HepG2 (cell line): ENCODE measurements around the gene C1QTNF6. TPM values are rescaled to one million over a fixed set of nuclear protein-coding genes. Genes with fewer than 3 reads are reported as not detected.
A peak's percentile ranks its signal among the peaks of the same experiment; 100 is the strongest.

Experiments used
- CENPX ChIP-seq: sonication (generic); formaldehyde crosslinking; IDR thresholded peaks from 2 replicates; pipeline ENCODE4 v1.9.0; 2021; ENCODE audit warnings: mild to moderate bottlenecking, missing genetic modification reagents, moderate library complexity
- CHCHD3 ChIP-seq: sonication (generic); formaldehyde crosslinking; IDR thresholded peaks from 2 replicates; pipeline ENCODE4 v1.8.0; 2022; ENCODE audit warnings: mild to moderate bottlenecking, missing genetic modification reagents, moderate library complexity
- CREB1 ChIP-seq, 2 experiments: fragments of 450-650 bp in 1 of 2; IDR thresholded peaks; 2 replicates each; pipeline ENCODE4 v1.6.1; 2016 to 2017; ENCODE audit warnings: control low read depth in 1 of 2, mild to moderate bottlenecking in 1 of 2, missing compliant biosample characterization in 1 of 2, missing genetic modification characterization in 1 of 2
- ERF ChIP-seq: IDR thresholded peaks from 2 replicates; pipeline ENCODE4 v1.6.1; 2018; ENCODE audit warnings: missing biosample characterization, missing genetic modification reagents
- ETV6 ChIP-seq: sonication (generic); formaldehyde crosslinking; conservative IDR thresholded peaks from 2 replicates; pipeline ENCODE4 v1.4.0; 2020; ENCODE audit warnings: missing genetic modification reagents
- EZH2 ChIP-seq: conservative IDR thresholded peaks from 2 replicates; pipeline ENCODE4 v1.6.1; 2012; ENCODE audit warnings: mild to moderate bottlenecking, low read depth, low read length, moderate library complexity
- FOSL2 ChIP-seq: sonication (generic); formaldehyde crosslinking; IDR thresholded peaks from 2 replicates; pipeline ENCODE4 v1.4.0; 2020; ENCODE audit warnings: missing genetic modification reagents
- FOXJ3 ChIP-seq: sonication (generic); formaldehyde crosslinking; IDR thresholded peaks from 2 replicates; pipeline ENCODE4 v1.4.0; 2020; ENCODE audit warnings: missing genetic modification reagents, mild to moderate bottlenecking, borderline replicate concordance
- HIVEP1 ChIP-seq: sonication (generic); formaldehyde crosslinking; IDR thresholded peaks from 2 replicates; pipeline ENCODE4 v1.4.0; 2020; ENCODE audit warnings: mild to moderate bottlenecking, missing genetic modification reagents
- HNF4A ChIP-seq: sonication (generic); formaldehyde crosslinking; IDR thresholded peaks from 2 replicates; pipeline ENCODE4 v1.4.0; 2020; ENCODE audit warnings: missing genetic modification reagents
- HNRNPL ChIP-seq: fragments of 200-400 bp; formaldehyde crosslinking; IDR thresholded peaks from 2 replicates; pipeline ENCODE4 v1.6.1; 2017; ENCODE audit warnings: mild to moderate bottlenecking, low read depth, low read length
- HNRNPUL1 ChIP-seq: fragments of 200-400 bp; formaldehyde crosslinking; IDR thresholded peaks from 2 replicates; pipeline ENCODE4 v1.6.1; 2017; ENCODE audit warnings: low read depth, mild to moderate bottlenecking, low read length, moderate library complexity
- JUN ChIP-seq: sonication (generic); formaldehyde crosslinking; IDR thresholded peaks from 2 replicates; pipeline ENCODE4 v1.4.0; 2020; ENCODE audit warnings: mild to moderate bottlenecking, missing genetic modification reagents
- KMT2B ChIP-seq: IDR thresholded peaks from 2 replicates; pipeline ENCODE4 v1.6.1; 2016; ENCODE audit warnings: missing genetic modification reagents, missing compliant biosample characterization
- MAFF ChIP-seq: IDR thresholded peaks from 2 replicates; pipeline ENCODE4 v1.6.1; 2011; ENCODE audit warnings: low read depth, low read length, improper control_type of control experiment
- NFATC3 ChIP-seq: sonication (generic); formaldehyde crosslinking; IDR thresholded peaks from 2 replicates; pipeline ENCODE4 v1.5.1; 2020; ENCODE audit warnings: mild to moderate bottlenecking, missing genetic modification reagents
- POLR2AphosphoS5 ChIP-seq: IDR thresholded peaks from 2 replicates; pipeline ENCODE4 v1.6.1; 2012; ENCODE audit warnings: low read depth, low read length
- PRPF4 ChIP-seq: fragments of 200-400 bp; formaldehyde crosslinking; IDR thresholded peaks from 2 replicates; pipeline ENCODE4 v1.6.1; 2016; ENCODE audit warnings: low read length, low read depth; ENCODE audit not compliant: poor library complexity, severe bottlenecking
- SP4 ChIP-seq: sonication (generic); formaldehyde crosslinking; IDR thresholded peaks from 2 replicates; pipeline ENCODE4 v1.8.1; 2023; ENCODE audit warnings: mild to moderate bottlenecking, missing genetic modification reagents
- TCF12 ChIP-seq, 2 experiments: fragments of 450-650 bp in 1 of 2; sonication (generic) in 1 of 2; formaldehyde crosslinking in 1 of 2; IDR thresholded peaks; 2 replicates each; pipeline versions ENCODE4 v1.6.1 to v1.8.0; 2017 to 2022; ENCODE audit warnings: antibody characterized with exemption in 1 of 2, mild to moderate bottlenecking in 1 of 2, missing genetic modification reagents in 1 of 2, moderate library complexity in 1 of 2
- XRCC5 ChIP-seq: fragments of 200-400 bp; formaldehyde crosslinking; optimal IDR thresholded peaks from 2 replicates; pipeline ENCODE3; 2017; ENCODE audit warnings: mild to moderate bottlenecking, low read length
- ZBTB7A ChIP-seq: sonication (generic); formaldehyde crosslinking; IDR thresholded peaks from 2 replicates; pipeline ENCODE4 v1.8.0; 2022; ENCODE audit warnings: mild to moderate bottlenecking, missing genetic modification reagents
- ZKSCAN5 ChIP-seq: sonication (generic); formaldehyde crosslinking; IDR thresholded peaks from 2 replicates; pipeline ENCODE4 v1.5.1; 2020; ENCODE audit warnings: mild to moderate bottlenecking, missing genetic modification reagents
- ZNF333 ChIP-seq: sonication (generic); formaldehyde crosslinking; IDR thresholded peaks from 2 replicates; pipeline ENCODE4 v1.4.0; 2020; ENCODE audit warnings: mild to moderate bottlenecking, missing genetic modification reagents, borderline replicate concordance
- ZNF589 ChIP-seq: sonication (generic); formaldehyde crosslinking; conservative IDR thresholded peaks from 2 replicates; pipeline ENCODE4 v1.8.0; 2022; ENCODE audit warnings: mild to moderate bottlenecking, moderate library complexity, missing genetic modification reagents
- ZNF614 ChIP-seq: IDR thresholded peaks from 2 replicates; pipeline ENCODE4 v1.6.1; 2018; ENCODE audit warnings: missing biosample characterization, missing genetic modification reagents, inconsistent platforms, borderline replicate concordance
- ZNF703 ChIP-seq: sonication (generic); formaldehyde crosslinking; IDR thresholded peaks from 2 replicates; pipeline ENCODE4 v1.5.1; 2020; ENCODE audit warnings: missing genetic modification reagents, mild to moderate bottlenecking, moderate library complexity, borderline replicate concordance
- polyA plus RNA-seq, 8 experiments: library from polyadenylated mRNA; depleted of rRNA in 3 of 8; stranded (reverse) in 7 of 8; unstranded in 1 of 8; fragments of >200 nt; fragmentation: Illumina TruSeq in 4 of 8; extraction: Trizol in 4 of 8; gene quantifications; 2 replicates each; pipeline versions ENCODE4 v1.2.1 to v1.2.3, GENCODE V29; 2011 to 2016; ENCODE audit warnings: low read depth in 4 of 8, missing spikeins in 1 of 8, mixed read lengths in 1 of 8; ENCODE audit not compliant: insufficient read depth in 1 of 8
- total RNA-seq, 5 experiments: library from RNA; depleted of rRNA; stranded (reverse); fragments of >200 nt; fragmentation: Illumina TruSeq; extraction: Trizol; gene quantifications; 2 replicates each; pipeline ENCODE4 v1.2.3, GENCODE V29; 2016; ENCODE audit warnings: low read depth in 1 of 5
- TF ChIP-seq, protein P1 (sequence below), 2 experiments: sonication (generic) in 1 of 2; formaldehyde crosslinking in 1 of 2; IDR thresholded peaks; 2 replicates each; pipeline versions ENCODE4 v1.4.0 to v1.6.1; 2018 to 2020; ENCODE audit warnings: missing genetic modification reagents in 2 of 2, borderline replicate concordance in 1 of 2, low read depth in 1 of 2, mild to moderate bottlenecking in 1 of 2, missing biosample characterization in 1 of 2
- TF ChIP-seq, protein P2 (sequence below): sonication (generic); formaldehyde crosslinking; IDR thresholded peaks from 2 replicates; pipeline ENCODE4 v1.5.1; 2020; ENCODE audit warnings: missing genetic modification reagents, mild to moderate bottlenecking, borderline replicate concordance
- TF ChIP-seq, protein P3 (sequence below): sonication (generic); formaldehyde crosslinking; IDR thresholded peaks from 2 replicates; pipeline ENCODE4 v1.9.0; 2021; ENCODE audit warnings: missing genetic modification reagents, mild to moderate bottlenecking, borderline replicate concordance

Gene C1QTNF6
- total and polyA plus RNA-seq, 2 of the 13 experiments (the other 11 are each of a cell fraction or from before 2014, with no cell fraction given): 2.7 to 6.9 TPM

DNA sequence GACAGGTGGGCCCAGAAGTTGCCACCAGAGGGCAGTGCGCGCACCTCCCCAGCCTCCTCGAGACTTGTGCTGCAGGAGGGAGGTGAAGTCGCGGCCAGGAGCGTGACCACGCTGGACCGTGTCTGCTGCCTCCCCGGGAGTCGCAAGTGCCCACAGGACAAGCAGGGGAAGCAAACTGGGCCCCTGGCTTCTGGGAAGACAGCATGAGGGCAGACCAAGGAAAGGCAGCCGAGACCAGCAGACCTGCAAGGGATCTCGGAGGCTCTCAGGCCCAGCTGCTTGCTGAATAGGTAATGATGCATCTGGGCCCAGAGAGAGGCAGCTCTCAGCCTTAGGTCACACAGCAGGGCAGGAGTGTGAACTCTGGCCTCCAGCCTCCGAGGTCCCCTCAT is 21.4 kb downstream of the C1QTNF6 start (continued):
- TF ChIP-seq, protein P1, sequence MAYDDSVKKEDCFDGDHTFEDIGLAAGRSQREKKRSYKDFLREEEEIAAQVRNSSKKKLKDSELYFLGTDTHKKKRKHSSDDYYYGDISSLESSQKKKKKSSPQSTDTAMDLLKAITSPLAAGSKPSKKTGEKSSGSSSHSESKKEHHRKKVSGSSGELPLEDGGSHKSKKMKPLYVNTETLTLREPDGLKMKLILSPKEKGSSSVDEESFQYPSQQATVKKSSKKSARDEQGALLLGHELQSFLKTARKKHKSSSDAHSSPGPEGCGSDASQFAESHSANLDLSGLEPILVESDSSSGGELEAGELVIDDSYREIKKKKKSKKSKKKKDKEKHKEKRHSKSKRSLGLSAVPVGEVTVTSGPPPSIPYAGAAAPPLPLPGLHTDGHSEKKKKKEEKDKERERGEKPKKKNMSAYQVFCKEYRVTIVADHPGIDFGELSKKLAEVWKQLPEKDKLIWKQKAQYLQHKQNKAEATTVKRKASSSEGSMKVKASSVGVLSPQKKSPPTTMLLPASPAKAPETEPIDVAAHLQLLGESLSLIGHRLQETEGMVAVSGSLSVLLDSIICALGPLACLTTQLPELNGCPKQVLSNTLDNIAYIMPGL (CRISPR knock-in tag; IDR thresholded peaks at IDR 0.05; ENCODE audit: borderline replicate concordance in 1 of 2, low read depth in 1 of 2): peak; percentile 62 to 64; a peak in 3 of 4 replicates
- TF ChIP-seq HIVEP1 (no peak), NFATC3 (CRISPR knock-in tag) (no peak), ETV6 (CRISPR knock-in tag) (no peak), KMT2B (no peak), CREB1 (IDR thresholded peaks at IDR 0.05) (no peak), CREB1 (CRISPR knock-in tag; IDR thresholded peaks at IDR 0.05) (no peak), FOXJ3 (CRISPR knock-in tag) (no peak), HNRNPL (0 out of 2 replicates have a peak, but pooled peaks have one; percentile 11), ZNF589 (CRISPR knock-in tag) (no peak), MAFF (no peak), ZNF614 (CRISPR knock-in tag) (no peak), HNRNPUL1 (no peak), CENPX (no peak), ZBTB7A (CRISPR knock-in tag) (no peak), EZH2 (no peak), PRPF4 (no peak), ZNF333 (CRISPR knock-in tag) (no peak), XRCC5 (peak; percentile 57), ZKSCAN5 (CRISPR knock-in tag) (no peak), SP4 (CRISPR knock-in tag) (no peak), JUN (CRISPR knock-in tag) (no peak), POLR2AphosphoS5 (no peak), ERF (no peak), CHCHD3 (CRISPR knock-in tag) (no peak), HNF4A (CRISPR knock-in tag) (no peak), ZNF703 (CRISPR knock-in tag) (no peak), FOSL2 (0 out of 2 replicates have a peak, but pooled peaks have one; percentile 29), TCF12 (IDR thresholded peaks at IDR 0.05) (no peak), TCF12 (CRISPR knock-in tag; IDR thresholded peaks at IDR 0.05) (no peak)
- TF ChIP-seq, protein P2, sequence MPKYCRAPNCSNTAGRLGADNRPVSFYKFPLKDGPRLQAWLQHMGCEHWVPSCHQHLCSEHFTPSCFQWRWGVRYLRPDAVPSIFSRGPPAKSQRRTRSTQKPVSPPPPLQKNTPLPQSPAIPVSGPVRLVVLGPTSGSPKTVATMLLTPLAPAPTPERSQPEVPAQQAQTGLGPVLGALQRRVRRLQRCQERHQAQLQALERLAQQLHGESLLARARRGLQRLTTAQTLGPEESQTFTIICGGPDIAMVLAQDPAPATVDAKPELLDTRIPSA (CRISPR knock-in tag): no peak
- TF ChIP-seq, protein P3, sequence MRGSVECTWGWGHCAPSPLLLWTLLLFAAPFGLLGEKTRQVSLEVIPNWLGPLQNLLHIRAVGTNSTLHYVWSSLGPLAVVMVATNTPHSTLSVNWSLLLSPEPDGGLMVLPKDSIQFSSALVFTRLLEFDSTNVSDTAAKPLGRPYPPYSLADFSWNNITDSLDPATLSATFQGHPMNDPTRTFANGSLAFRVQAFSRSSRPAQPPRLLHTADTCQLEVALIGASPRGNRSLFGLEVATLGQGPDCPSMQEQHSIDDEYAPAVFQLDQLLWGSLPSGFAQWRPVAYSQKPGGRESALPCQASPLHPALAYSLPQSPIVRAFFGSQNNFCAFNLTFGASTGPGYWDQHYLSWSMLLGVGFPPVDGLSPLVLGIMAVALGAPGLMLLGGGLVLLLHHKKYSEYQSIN (CRISPR knock-in tag): no peak
